ENCODE measurements around the gene ADD1.

Gene ADD1

DNA sequence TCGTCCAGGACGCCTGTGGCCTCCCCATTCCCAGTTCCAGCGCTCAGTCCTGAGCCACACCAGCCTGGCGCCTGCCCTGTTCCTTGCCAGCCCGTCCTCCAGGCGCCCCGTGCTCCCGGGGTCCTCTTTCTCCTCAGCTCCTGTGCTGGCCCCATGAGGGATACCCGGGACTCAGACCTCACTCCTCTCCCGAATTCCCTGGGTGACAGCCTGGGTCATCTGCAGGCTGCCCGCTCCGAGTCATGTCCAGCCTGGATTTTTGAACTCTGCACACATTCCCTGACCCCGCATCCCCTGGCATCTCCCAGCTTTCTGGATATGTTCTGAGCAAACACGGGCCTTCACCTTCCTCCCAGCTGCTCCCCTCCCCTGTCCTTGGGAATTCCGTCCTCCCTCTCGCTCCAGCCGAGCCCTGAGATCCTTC, 14.9 kb upstream of the ADD1 start:
- H3K4me3 ChIP-seq (ENCODE audit: low read depth, low read length), result no peak overlapping the region
- TF ChIP-seq, protein P1, sequence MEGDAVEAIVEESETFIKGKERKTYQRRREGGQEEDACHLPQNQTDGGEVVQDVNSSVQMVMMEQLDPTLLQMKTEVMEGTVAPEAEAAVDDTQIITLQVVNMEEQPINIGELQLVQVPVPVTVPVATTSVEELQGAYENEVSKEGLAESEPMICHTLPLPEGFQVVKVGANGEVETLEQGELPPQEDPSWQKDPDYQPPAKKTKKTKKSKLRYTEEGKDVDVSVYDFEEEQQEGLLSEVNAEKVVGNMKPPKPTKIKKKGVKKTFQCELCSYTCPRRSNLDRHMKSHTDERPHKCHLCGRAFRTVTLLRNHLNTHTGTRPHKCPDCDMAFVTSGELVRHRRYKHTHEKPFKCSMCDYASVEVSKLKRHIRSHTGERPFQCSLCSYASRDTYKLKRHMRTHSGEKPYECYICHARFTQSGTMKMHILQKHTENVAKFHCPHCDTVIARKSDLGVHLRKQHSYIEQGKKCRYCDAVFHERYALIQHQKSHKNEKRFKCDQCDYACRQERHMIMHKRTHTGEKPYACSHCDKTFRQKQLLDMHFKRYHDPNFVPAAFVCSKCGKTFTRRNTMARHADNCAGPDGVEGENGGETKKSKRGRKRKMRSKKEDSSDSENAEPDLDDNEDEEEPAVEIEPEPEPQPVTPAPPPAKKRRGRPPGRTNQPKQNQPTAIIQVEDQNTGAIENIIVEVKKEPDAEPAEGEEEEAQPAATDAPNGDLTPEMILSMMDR (IDR thresholded peaks at IDR 0.05; ENCODE audit: insufficient read depth, low read depth, low read length, missing control alignments), result no peak
- no peak for DNase-seq (ENCODE audit: low read depth)

DNA sequence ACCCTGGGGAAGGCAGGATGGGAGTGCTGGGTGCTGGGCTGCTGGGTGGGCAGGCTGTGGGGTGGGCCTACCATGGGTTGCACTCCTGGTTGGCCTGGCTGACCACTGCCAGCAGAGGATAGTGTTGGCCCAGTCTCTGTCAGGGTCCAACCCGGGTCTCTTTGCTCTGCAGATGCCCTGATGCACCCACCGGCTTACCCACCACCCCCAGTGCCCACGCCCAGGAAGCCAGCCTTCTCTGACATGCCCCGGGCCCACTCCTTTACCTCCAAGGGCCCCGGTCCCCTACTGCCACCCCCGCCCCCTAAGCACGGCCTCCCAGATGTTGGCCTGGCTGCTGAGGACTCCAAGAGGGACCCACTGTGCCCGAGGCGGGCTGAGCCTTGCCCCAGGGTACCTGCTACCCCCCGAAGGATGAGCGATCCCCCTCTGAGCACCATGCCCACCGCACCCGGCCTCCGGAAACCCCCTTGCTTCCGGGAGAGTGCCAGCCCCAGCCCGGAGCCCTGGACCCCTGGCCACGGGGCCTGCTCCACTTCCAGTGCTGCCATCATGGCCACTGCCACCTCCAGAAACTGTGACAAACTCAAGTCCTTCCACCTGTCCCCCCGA, 14.2 kb upstream of the ADD1 start:
- no peak overlapping the region for H3K4me3 ChIP-seq (ENCODE audit: low read depth, low read length)
- TF ChIP-seq, protein P1 (IDR thresholded peaks at IDR 0.05; ENCODE audit: insufficient read depth, low read depth, low read length, missing control alignments), result no peak
- DNase-seq (ENCODE audit: low read depth), result no peak

DNA sequence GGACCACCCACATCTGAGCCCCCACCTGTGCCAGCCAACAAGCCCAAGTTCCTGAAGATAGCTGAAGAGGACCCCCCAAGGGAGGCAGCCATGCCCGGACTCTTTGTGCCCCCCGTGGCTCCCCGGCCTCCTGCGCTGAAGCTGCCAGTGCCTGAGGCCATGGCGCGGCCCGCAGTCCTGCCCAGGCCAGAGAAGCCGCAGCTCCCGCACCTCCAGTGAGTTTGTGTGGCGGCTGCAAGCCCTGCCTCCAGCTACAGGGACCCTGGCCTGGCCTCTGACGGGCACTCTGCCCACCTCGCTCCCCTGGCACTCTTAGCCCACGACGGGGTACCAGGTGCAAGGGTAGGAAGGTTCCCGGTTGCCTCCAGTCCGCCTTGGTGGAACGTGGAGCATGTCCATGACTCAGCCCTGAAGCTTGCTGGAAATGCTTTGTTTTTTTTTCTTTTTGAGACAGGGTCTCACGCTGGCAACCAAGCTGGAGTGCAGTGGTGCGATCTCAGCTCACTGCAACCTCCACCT, 13.7 kb upstream of the ADD1 start:
- H3K4me3 ChIP-seq (ENCODE audit: low read depth, low read length), result no peak overlapping the region
- no peak for DNase-seq (ENCODE audit: low read depth)
- TF ChIP-seq, protein P1 (IDR thresholded peaks at IDR 0.05; ENCODE audit: insufficient read depth, low read depth, low read length, missing control alignments), result no peak

DNA sequence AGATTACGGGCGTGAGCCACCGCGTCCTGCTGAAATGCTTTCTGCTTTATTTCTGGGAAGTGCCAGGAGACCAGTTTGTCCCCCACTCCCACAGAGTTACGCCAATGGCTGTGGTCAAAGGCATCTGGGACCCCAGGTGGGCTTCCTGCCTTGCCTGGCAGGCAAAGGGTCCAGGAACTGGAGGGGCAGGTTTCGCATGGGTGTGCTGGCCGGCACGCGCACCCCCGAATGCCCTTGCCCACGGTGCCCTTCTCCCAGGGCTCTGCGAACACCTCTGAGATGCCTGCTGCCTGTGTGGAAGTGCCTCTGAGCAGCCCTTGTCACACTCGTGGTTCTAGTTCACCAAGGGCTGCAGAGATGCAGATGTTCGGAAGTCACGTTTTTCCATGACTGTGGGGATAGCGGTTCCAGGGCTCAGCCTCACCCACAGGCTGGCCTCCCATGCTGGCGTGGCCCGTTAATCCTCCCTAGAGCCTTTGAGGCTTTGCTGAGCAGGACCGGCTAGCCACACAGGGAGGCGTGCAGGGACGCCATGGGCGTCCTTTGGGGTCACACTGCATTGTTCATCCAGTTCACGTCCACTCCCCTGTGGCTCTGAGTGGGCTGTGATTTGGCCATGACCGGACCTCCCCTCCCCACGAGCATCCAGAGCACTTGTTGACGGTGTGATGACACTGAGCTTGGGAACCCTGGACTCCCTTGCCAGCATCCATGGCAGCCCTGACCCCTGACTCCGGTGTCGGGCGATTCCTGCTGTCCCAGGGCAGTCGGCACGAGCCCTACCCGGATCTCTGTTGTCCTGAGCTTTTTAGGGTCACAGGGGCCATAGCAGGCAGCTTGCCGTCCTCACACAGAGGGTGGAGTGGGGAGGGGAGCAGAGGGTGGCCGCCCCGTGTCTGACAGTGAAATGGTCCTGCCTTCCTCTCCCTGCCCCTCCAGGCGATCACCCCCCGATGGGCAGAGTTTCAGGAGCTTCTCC, 12.7 kb upstream of the ADD1 start:
- DNase-seq (ENCODE audit: low read depth), result no peak
- H3K4me3 ChIP-seq (ENCODE audit: low read depth, low read length), result no peak overlapping the region
- TF ChIP-seq, protein P1 (IDR thresholded peaks at IDR 0.05; ENCODE audit: insufficient read depth, low read depth, low read length, missing control alignments), result no peak

DNA sequence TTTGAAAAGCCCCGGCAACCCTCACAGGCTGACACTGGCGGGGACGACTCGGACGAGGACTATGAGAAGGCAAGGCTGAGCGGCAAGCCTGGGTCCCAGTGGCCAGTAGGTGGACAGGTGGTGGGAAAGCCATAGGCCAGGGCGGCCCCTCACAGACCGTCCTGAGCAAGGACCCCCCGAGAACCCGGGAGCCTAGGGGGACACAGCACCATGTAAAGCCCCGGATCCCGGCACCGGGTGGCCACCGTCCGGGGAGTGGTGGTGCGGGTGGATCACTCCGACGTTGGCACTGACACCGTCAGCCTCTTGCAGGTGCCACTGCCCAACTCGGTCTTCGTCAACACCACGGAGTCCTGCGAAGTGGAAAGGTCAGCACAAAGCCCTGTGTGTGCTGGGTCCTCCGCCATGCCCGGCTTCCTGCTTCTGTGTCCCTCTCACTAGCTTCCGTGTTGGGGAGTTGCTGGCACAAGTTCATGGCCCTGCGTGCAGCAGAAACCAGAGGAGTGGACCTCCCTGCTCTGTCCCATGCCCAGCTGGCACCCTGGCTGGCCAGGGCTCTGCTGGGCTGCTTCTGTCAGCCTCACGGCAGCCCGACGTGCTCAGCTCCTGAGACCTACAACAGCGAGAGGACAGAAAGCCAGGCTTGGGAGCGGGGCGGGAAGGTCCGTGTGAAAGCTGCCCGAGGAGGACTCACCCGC, 11.9 kb upstream of the ADD1 start:
- H3K4me3 ChIP-seq (ENCODE audit: low read depth, low read length), result no peak overlapping the region
- no peak for DNase-seq (ENCODE audit: low read depth)
- TF ChIP-seq, protein P1 (IDR thresholded peaks at IDR 0.05; ENCODE audit: insufficient read depth, low read depth, low read length, missing control alignments), result no peak

DNA sequence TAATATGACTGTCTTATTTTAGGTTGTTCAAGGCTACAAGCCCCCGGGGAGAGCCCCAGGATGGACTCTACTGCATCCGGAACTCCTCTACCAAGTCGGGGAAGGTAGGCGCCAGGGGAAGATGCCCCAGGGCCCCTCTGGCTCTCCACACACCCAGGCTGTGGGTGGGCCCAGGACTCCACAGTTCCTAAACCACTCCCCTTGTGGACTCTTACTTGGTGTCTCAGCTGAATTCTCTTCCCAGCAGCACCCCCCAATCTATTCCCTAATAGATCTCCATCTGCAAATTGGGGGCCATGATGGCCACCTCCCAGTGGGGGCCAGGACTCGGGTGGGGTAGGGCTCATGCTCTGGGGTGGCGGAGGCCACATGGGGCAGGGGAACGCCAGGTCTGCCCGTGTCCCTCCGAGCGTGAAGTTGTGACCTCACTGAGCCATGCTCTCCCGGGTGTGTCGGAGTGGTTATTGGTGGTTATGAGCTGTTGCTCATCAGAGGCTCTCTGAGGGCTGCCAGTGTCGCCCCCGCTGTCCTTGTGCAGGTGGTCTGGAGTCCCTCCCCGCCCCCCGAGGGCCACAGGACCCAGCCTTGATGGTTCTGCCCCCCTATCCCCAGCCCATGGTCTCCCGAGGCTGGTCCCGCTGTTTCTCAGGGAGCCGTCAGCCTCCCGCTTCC, 11.2 kb upstream of the ADD1 start:
- peak; percentile 78 for DNase-seq (ENCODE audit: low read depth)
- TF ChIP-seq, protein P1 (IDR thresholded peaks at IDR 0.05; ENCODE audit: insufficient read depth, low read depth, low read length, missing control alignments), result no peak
- H3K4me3 ChIP-seq (ENCODE audit: low read depth, low read length), result no peak overlapping the region

All from GM12865 (cell line).